CD4-positive, alpha-beta T cell (primary cell): ENCODE measurements around the gene HAS3. TPM values are rescaled to one million over a fixed set of nuclear protein-coding genes. Genes with fewer than 3 reads are reported as not detected.
A peak's percentile ranks its signal among the peaks of the same experiment; 100 is the strongest.
"Not testable (repeated sequence)": the region's sequence is repeated elsewhere in the genome, so short reads cannot be mapped to it uniquely, and the experiment has no call there.

Experiments used
- ATAC-seq: fragments of 200-7000 bp; cut with Tn5 transposase; one replicate; pipeline ENCODE4 v1.10.0; 2022; ENCODE audit warnings: mild to moderate bottlenecking; ENCODE audit not compliant: poor library complexity
- CTCF ChIA-PET: fragments of 350-600 bp; sonication (Branson Sonifier 250); formaldehyde crosslinking; loops from one replicate; lab custom pipeline; 2021; ENCODE audit warnings: antibody characterized with exemption, inconsistent platforms; lab: Charles Lee
- POLR2A ChIA-PET: fragments of 350-600 bp; sonication (Branson Sonifier 250); formaldehyde crosslinking; loops from one replicate; lab custom pipeline; 2021; ENCODE audit warnings: antibody characterized with exemption, inconsistent platforms; lab: Charles Lee
- DNase-seq, 14 experiments: peaks; one replicate each; pipeline ENCODE4 v3.0.0-alpha.2; 2013 to 2020; ENCODE audit warnings: mixed read lengths in 2 of 14
- H3K27ac ChIP-seq, 2 donors: one replicate each; pipeline versions ENCODE4 v1.5.1 to v1.7.0; 2013; ENCODE audit warnings: low read length in 2 of 2, low read depth in 1 of 2, mild to moderate bottlenecking in 1 of 2
- H3K27me3 ChIP-seq, 2 experiments: 1 replicate in 1 of 2; 2 replicates in 1 of 2; pipeline versions ENCODE4 v1.6.1 to v1.7.0; 2013; ENCODE audit warnings: low read length in 2 of 2, control low read depth in 1 of 2, mild to moderate bottlenecking in 1 of 2, moderate library complexity in 1 of 2; ENCODE audit not compliant: insufficient read depth in 2 of 2, control insufficient read depth in 1 of 2
- H3K36me3 ChIP-seq: one replicate; pipeline ENCODE4 v1.6.1; 2013; ENCODE audit warnings: low read length, control low read depth; ENCODE audit not compliant: insufficient read depth
- H3K4me1 ChIP-seq: one replicate; pipeline ENCODE4 v1.6.1; 2013; ENCODE audit warnings: low read length, control low read depth; ENCODE audit not compliant: insufficient read depth
- H3K4me3 ChIP-seq: one replicate; pipeline ENCODE4 v1.5.1; 2013; ENCODE audit warnings: mild to moderate bottlenecking, low read length, moderate library complexity
- H3K9me3 ChIP-seq, 2 experiments: 1 replicate in 1 of 2; 2 replicates in 1 of 2; pipeline versions ENCODE4 v1.6.1 to v1.7.0; 2013; ENCODE audit warnings: low read length in 2 of 2, mild to moderate bottlenecking in 2 of 2, control low read depth in 1 of 2, moderate library complexity in 1 of 2; ENCODE audit not compliant: control insufficient read depth in 1 of 2, insufficient read depth in 1 of 2
- H3K27ac Mint-ChIP-seq: one replicate; pipeline ENCODE4 v1.8.0; 2020; ENCODE audit warnings: mixed read lengths
- H3K27me3 Mint-ChIP-seq: one replicate; pipeline ENCODE4 v1.8.0; 2021; ENCODE audit warnings: mixed read lengths
- H3K36me3 Mint-ChIP-seq: one replicate; pipeline ENCODE4 v1.8.0; 2021; ENCODE audit warnings: low read depth, mixed read lengths
- H3K4me1 Mint-ChIP-seq: one replicate; pipeline ENCODE4 v1.8.0; 2021; ENCODE audit warnings: low read depth, mixed read lengths
- H3K4me3 Mint-ChIP-seq: one replicate; pipeline ENCODE4 v1.8.0; 2020; ENCODE audit warnings: mild to moderate bottlenecking, mixed read lengths
- H3K9me3 Mint-ChIP-seq: one replicate; pipeline ENCODE4 v1.8.0; 2020; ENCODE audit warnings: mixed read lengths
- CTCF ChIP-seq: fragments of 200-600 bp; IDR thresholded peaks from one replicate; pipeline ENCODE4 v1.8.0; 2022; ENCODE audit warnings: antibody characterized with exemption, mild to moderate bottlenecking
- intact Hi-C, 2 experiments: fragments of 100-400 bp; cut with DNase I in 1 of 2; cut with micrococcal nuclease in 1 of 2; formaldehyde crosslinking; loops; one replicate each; pipeline versions ENCODE4 v1.15.1 to v1.9.0; 2023 to 2025; cut with DNase I, micrococcal nuclease
- total RNA-seq, 174 experiments: library from RNA in 2 of 174; stranded (reverse) in 2 of 174; gene quantifications; one replicate each; pipeline ENCODE4 v1.2.3 and lab custom pipeline; 2021 to 2026

HAS3 gene
- total RNA-seq, 2 experiments from 2014 or later = 3.2 to 3.4 TPM

GRCh38 chr16:69119536-69119935 is 14.1 kb downstream of the HAS3 start:
- H3K27me3 ChIP-seq = no peaks in the 10 kb centered on the region
- DNase-seq = no peak
- ATAC-seq = no peak
- H3K4me1 ChIP-seq = no peaks in the 10 kb centered on the region
- no peak overlapping the region for H3K27ac Mint-ChIP-seq
- ChIA-PET POLR2A (no interaction called here), CTCF (no interaction called here)
- peaks cover 76% of the 10 kb centered on the region for H3K36me3 Mint-ChIP-seq
- no peaks in the 10 kb centered on the region for H3K27me3 Mint-ChIP-seq
- no peaks in the 10 kb centered on the region for H3K9me3 Mint-ChIP-seq
- intact Hi-C loops = no loop called here
- no peak overlapping the region for H3K4me3 Mint-ChIP-seq
- peaks cover 9% of the 10 kb centered on the region for H3K4me1 Mint-ChIP-seq
- no peak overlapping the region for H3K27ac ChIP-seq
- H3K4me3 ChIP-seq = no peak overlapping the region
- H3K36me3 ChIP-seq = peaks cover 64% of the 10 kb centered on the region
- no peak for TF ChIP-seq CTCF
- no peaks in the 10 kb centered on the region for H3K9me3 ChIP-seq

- H3K27ac ChIP-seq = no peak overlapping the region
- peaks cover 62% of the 10 kb centered on the region for H3K36me3 ChIP-seq
- H3K4me1 Mint-ChIP-seq = peaks cover 9% of the 10 kb centered on the region
- no peak overlapping the region for H3K27ac Mint-ChIP-seq
- no peak for TF ChIP-seq CTCF
- H3K27me3 ChIP-seq = no peaks in the 10 kb centered on the region
- no peaks in the 10 kb centered on the region for H3K27me3 Mint-ChIP-seq
- ChIA-PET CTCF (no interaction called here), POLR2A (interaction anchor here (1.5 kb wide), 1 partner anchor 15 kb away, joined by 3 read pairs; the partner anchor contains the start of gene HAS3)
- intact Hi-C loops = loop anchor here in 1 of 2 experiments (5.0 kb wide), 1 partner anchor 528 kb away; no protein-coding TSS in a partner anchor
- no peaks in the 10 kb centered on the region for H3K4me1 ChIP-seq
- DNase-seq (no peak), ATAC-seq (no peak)
- peaks cover 70% of the 10 kb centered on the region for H3K36me3 Mint-ChIP-seq
- no peaks in the 10 kb centered on the region for H3K9me3 ChIP-seq
- H3K4me3 Mint-ChIP-seq = no peak overlapping the region
- no peak overlapping the region for H3K4me3 ChIP-seq
- no peaks in the 10 kb centered on the region for H3K9me3 Mint-ChIP-seq
Measured at GRCh38 chr16:69120096-69120664, 14.7 kb downstream of the HAS3 start.

- no peak overlapping the region for H3K4me3 ChIP-seq
- H3K4me3 Mint-ChIP-seq = no peak overlapping the region
- peaks cover 53% of the 10 kb centered on the region for H3K36me3 Mint-ChIP-seq
- DNase-seq = peak; percentile 29 to 84 (median 54)
- no peaks in the 10 kb centered on the region for H3K27me3 Mint-ChIP-seq
- H3K9me3 ChIP-seq = no peaks in the 10 kb centered on the region
- H3K4me1 ChIP-seq = peaks cover 4% of the 10 kb centered on the region
- peaks cover 42% of the 10 kb centered on the region for H3K36me3 ChIP-seq
- peaks cover 26% of the 10 kb centered on the region for H3K4me1 Mint-ChIP-seq
- H3K27me3 ChIP-seq = no peaks in the 10 kb centered on the region
- no peaks in the 10 kb centered on the region for H3K9me3 Mint-ChIP-seq
- CTCF ChIA-PET = interaction anchor here (0.6 to 2.8 kb wide), 11 partner anchors 9 to 603 kb away, joined by 3 to 17 read pairs (median 4); no protein-coding TSS in a partner anchor
- POLR2A ChIA-PET = interaction anchor here (1.1 to 1.4 kb wide), 2 partner anchors 8 to 9 kb away, joined by 3 to 5 read pairs; no protein-coding TSS in a partner anchor
- peak; percentile 95 for ATAC-seq
- no peak overlapping the region for H3K27ac ChIP-seq
- TF ChIP-seq CTCF = peak; percentile 77
- intact Hi-C loops = loop anchor here (1.0 to 5.0 kb wide), 5 partner anchors 277 to 596 kb away; no protein-coding TSS in a partner anchor
- H3K27ac Mint-ChIP-seq = no peak overlapping the region
Measured at GRCh38 chr16:69123910-69124309, 18.5 kb downstream of the HAS3 start.

GRCh38 chr16:69124406-69124805 is 19.0 kb downstream of the HAS3 start:
- POLR2A ChIA-PET, H3K27me3 Mint-ChIP-seq, H3K27ac ChIP-seq, H3K4me3 Mint-ChIP-seq, H3K4me3 ChIP-seq, H3K9me3 Mint-ChIP-seq, H3K27ac Mint-ChIP-seq, H3K27me3 ChIP-seq, ATAC-seq, H3K9me3 ChIP-seq, H3K4me1 ChIP-seq: not testable (repeated sequence)
- Mint-ChIP-seq H3K4me1 (peaks cover 28% of the 10 kb centered on the region), H3K36me3 (peaks cover 48% of the 10 kb centered on the region)
- intact Hi-C loops = loop anchor here (1.0 to 5.0 kb wide), 4 partner anchors 277 to 596 kb away; no protein-coding TSS in a partner anchor
- CTCF ChIA-PET = interaction anchor here (0.6 to 2.8 kb wide), 10 partner anchors 9 to 595 kb away, joined by 3 to 17 read pairs (median 4); no protein-coding TSS in a partner anchor
- H3K36me3 ChIP-seq = peaks cover 37% of the 10 kb centered on the region
- peak in 1 of 14 experiments; percentile 19 for DNase-seq

- ATAC-seq, H3K27ac Mint-ChIP-seq, H3K9me3 ChIP-seq, H3K9me3 Mint-ChIP-seq, H3K27me3 ChIP-seq, H3K4me1 ChIP-seq, H3K27ac ChIP-seq, H3K4me3 ChIP-seq, H3K4me3 Mint-ChIP-seq, H3K27me3 Mint-ChIP-seq, POLR2A ChIA-PET: not testable (repeated sequence)
- Mint-ChIP-seq H3K4me1 (peaks cover 33% of the 10 kb centered on the region), H3K36me3 (peaks cover 42% of the 10 kb centered on the region)
- intact Hi-C loops = loop anchor here (1.0 to 5.0 kb wide), 4 partner anchors 278 to 597 kb away; no protein-coding TSS in a partner anchor
- CTCF ChIA-PET = interaction anchor here (0.5 to 2.8 kb wide), 4 partner anchors 11 to 535 kb away, joined by 3 to 17 read pairs (median 4); no protein-coding TSS in a partner anchor
- H3K36me3 ChIP-seq = peaks cover 32% of the 10 kb centered on the region
- DNase-seq = peak in 1 of 14 experiments; percentile 6
Measured at GRCh38 chr16:69124961-69125360, 19.5 kb downstream of the HAS3 start.
